GM21529 (cell line): ENCODE data around the gene CSGALNACT2.

ENCODE experiments used
- ATAC-seq: cut with Tn5 transposase; IDR thresholded peaks from one replicate; pipeline ENCODE4 v1.9.1; 2021; ENCODE audit not compliant: unreplicated experiment

Gene CSGALNACT2

GRCh38 chr10:43199684-43200537 lies 61.7 kb downstream of the CSGALNACT2 start:
- no peak for ATAC-seq

DNA sequence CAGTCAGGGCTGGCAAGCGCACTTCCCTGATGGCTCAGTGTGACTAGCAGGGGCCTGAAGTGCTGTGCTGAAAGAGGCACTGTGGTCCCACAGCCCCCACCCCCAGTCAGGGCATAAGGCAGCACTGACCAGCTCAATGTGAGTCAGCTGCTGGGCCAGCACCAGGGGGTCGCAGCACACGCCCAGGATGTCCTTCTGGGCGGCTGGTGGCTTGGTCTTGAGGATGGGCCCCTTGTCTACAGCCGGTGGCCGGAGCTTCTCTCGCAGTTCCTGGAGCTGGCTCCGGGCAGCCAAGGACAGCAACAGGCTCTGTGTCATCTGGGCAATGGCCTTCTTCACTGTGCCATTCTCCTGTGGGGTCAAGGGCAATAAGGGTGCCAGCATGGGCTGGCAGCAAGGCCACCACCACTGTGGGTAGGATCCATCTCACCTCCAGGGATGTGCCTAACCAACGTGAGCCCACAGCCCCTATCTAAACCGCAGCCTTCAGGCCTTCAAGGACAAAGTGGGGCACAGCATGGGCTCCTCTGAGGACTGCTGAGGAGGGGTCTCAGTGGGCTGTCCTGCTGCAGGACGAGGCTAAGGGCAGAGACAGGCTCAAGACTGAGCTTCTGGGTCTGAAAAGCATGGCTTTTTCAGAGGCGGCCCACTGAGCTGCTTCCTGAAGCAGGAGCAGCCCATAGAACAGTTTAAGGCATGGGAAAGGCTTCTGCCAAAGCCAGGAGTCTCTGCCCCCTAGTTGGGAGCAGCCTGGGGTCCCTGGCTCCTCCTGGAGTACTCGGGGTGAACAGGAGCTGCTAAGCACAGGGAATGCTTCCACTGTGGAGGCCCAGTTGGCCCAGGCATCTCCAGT lies 62.5 kb downstream of the CSGALNACT2 start:
- no peak for ATAC-seq

DNA sequence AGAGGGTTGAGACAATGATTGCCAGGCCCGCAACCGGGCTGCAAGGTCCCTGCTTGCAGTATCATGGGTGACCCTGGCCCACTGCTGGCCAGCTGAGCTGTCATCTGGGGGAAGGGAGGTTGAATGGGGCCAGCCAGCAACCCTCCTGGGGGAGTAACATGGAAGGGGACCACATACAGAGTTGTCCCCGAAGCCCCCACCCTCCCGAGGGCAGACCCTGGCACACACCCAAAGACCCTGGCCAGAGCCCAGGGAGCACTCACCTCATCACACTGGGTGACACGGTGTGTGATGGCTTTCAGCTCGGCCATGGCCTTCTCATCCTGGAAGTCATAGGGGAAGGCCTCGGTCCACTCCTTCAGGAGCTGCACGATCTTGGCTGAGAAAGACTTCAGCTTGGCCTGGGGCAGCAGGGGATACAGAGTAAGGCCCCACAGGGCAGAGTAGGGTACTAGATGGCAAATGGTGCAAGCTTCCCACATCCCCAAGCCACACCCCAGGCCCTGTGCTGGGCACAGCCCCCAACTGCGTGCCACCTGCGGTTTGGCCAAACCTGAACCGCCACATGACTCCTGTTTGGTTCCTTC lies 63.4 kb downstream of the CSGALNACT2 start:
- no peak for ATAC-seq

GRCh38 chr10:43202224-43202656 lies 64.0 kb downstream of the CSGALNACT2 start:
- ATAC-seq: peak; percentile 54

GRCh38 chr10:43202657-43203447 lies 64.6 kb downstream of the CSGALNACT2 start:
- peak; percentile 34 for ATAC-seq

DNA sequence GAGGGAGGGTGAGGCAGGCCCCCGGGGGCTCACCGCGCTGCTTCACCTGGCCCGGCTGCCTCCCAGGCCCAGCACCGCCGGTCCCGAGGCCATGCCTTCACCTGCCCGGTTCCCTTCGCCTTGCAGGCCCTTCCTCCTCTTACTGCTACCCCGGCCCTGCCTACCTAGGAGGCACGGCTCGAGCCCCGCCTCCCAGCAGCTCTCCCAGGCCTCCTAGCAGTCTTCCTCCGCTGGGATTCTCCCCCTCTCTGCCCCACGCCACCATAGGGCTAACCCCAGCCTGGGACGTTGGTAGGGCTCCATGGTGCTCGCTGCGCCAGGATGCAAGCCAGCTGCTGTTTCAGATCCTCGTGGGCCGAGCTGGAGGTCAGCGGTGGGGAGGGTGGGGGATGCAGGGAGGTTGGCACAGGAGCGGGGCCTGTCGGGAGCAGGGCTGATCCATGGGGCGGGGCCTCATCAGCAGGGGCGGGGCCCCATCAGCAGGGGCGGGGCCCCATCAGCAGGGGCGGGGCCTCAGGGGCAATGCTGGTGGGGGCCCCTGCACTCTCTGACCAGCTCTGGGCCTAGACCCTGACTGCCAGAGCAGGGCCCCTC lies 65.3 kb downstream of the CSGALNACT2 start:
- ATAC-seq: peak; percentile 35

DNA sequence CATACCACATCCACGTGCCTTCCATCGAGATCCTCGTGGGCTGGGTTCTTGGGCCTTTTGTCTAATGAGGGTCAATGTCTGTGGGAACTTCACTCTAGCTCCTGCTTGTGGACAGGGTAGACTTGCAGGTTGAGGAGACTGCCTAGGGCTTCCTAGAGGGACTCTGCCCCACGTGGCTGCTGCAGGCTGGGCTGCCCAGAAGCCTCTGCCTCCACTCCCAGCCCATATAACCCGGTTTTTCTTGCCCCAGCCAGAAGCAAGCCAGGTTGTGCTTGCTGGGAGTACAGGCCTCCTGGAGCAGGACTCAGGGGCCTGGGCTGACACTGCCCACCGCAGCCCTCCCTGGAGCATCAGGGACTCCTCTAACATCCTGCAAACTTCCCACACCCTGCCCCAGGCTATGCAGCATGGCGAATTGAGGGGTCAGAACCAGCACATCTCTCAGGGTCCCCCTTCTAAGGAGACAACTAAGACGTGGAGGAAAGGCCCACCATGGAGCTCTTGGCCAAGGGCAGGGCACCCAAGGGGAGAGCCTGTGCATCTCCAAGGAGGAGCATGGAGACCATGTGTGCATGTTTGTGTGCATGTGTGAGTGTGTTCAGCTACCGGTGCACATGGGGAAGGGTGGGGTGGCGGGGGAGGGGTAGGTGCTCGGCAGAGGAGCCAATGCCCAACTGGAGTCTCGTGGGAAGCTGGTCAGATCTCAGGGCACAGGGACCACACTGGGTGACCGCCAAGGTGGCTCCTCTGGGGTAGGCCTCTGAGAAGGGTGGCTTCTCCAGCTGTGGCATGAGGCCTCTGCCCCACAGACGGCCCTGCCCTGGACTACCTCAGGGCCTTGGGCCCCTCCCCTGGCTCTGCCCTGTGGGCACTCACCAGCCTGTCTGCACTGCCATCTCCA lies 66.0 kb downstream of the CSGALNACT2 start:
- ATAC-seq: peak; percentile 8

GRCh38 chr10:43204943-43205671 lies 66.9 kb downstream of the CSGALNACT2 start:
- peak; percentile 60 for ATAC-seq

GRCh38 chr10:43205681-43206390 lies 67.6 kb downstream of the CSGALNACT2 start:
- ATAC-seq: no peak

GRCh38 chr10:43206391-43207235 lies 68.4 kb downstream of the CSGALNACT2 start:
- no peak for ATAC-seq

DNA sequence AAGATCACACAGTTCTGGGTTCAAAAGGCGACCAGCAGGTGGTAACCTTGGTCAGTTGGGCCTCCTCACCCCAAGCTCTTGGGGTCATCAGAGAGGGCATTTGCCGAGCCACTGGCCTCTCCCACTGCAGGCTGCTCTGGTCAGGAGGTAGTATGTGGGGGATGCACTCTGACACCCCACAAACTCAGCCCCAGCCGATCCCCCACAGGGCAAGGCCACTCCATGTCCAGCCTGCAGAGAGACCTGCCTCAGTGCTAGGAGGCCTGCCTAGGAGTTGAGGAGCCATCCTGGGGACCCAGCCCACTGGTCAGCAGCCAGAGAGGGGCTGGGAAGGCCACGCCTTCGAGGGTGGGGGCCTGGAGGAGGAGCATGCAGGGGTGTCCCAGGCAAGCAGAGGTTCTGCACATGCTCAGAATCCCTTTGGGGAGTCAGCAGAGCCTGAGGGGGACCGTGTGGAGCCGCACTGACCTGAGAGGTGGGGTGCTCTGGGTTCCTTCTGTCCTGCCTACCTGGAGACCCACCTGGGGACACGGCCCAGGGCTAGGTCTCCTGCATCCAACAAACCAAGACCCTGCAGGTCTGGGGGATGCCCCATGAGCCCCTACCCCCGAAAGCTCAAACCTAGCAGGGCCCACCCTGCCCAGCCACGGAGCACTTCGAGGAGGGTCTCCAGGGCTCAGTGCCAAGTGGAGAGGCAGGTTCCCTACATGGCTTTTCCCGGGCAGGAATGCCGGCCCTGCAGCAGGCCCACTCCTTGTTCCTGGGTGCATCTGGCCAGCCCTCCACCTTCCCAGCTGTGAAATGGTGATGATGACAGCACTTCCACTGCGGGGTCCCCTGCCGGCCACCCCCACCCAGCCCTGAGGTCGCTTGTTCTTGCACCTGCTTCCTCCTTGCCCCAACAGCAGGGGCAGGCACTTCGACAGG lies 70.2 kb downstream of the CSGALNACT2 start:
- ATAC-seq: no peak

DNA sequence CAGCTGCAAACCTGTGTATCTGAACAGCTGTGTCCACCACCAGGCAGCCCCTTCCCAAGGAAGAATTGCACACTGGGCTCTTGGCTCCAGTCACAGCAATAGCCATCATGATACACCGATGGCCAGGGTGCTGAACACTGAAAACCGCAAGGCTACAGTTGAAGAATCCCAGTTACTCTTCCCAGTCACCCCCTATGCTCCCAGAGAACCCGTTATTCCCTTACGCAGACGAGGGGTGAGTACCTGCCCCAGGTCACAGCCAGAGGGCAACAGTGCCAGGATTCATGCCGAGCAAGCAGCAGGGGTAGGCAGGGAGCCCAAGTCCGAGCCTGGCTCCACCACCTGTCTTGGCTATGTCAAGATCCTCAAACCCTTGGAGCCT lies 70.8 kb downstream of the CSGALNACT2 start:
- no peak for ATAC-seq

DNA sequence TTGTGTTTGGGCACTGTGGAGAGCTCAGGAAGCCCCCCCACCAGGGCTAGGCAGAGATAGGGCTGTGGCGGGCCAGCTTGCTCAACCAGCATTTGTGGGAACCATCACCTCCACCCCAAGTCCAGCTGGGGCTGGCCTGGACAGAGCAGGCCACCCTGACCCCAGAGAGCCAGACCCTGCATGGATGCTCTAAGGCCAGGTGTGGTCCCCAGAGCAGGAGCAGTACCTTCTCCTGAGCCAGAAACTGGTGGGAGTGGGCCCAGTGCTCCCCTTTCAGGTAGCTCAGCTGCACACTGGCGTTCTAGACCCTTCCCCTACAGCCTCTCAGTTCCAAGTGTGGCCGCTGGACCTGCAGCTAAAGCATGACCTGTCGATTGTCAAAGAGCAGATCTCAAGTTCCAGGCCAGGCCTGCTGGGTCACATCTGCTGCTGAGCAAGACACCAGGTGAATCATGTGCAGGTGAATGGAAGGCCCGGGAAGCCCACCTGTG lies 71.5 kb downstream of the CSGALNACT2 start:
- ATAC-seq: no peak

DNA sequence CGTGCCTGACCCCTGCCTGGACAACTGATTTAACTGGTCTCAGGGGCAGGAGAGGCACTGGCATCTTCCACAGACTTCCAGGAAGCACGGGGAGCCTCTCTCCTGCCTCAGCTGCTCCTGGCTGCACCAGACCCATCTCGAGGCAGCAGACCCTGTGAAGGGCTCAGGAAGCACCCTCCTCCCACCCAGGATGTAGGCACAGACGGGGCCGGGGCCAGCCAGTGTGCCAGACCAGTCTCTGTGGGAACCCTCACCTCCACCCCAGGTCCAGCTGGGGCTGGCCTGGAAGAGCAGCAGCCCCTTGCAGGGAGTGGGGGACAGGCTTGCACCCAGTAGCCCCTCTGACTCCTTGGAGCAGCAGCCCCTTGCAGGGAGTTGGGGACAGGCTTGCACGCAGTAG lies 72.3 kb downstream of the CSGALNACT2 start:
- ATAC-seq: no peak

DNA sequence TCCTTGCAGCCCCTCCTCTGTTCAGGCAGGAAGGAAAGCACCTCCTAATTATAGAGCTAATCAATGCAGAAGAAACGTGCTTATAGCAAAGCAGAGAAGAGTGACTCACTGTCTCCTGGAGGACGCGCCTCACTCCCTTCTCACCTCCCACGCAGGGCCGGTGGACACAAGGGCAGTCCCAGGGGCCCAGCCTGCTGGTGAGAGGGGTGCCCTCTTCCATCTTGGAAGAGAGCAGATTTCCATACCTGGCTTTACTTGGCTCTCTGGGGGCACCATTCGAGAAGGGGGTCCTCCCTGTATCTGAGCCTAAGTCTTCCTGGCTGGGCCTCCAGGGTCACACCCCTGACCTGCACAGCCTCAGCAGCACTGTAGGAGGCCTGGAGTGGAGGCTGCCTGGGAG lies 72.8 kb downstream of the CSGALNACT2 start:
- no peak for ATAC-seq
